ENCODE measurements around the gene NPR3. TPM values are rescaled to one million over a fixed set of nuclear protein-coding genes. Genes with fewer than 3 reads are reported as not detected.

Gene NPR3
- total RNA-seq, 1 experiment from 2014 or later, result not detected

DNA sequence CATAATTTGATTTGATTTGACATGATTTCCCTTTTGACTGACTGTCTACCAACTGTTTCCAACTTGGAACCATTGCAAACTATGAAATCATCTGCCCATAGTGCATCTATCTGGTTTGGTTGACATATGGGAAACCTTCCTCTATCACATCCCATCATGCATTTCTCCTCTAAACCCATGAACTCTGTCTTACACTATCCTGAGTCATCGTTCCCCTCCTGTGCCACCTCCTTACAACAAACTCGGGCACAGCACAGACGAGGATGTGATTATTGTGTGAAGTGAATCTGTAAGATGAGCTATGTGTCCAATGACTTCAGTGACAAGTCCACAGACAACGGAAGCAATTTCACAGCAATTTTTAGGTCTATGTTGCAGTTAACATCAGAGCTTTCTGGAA lies 126.1 kb downstream of the NPR3 start:
- Histone ChIP-seq H4K5ac (ENCODE audit: insufficient read length, low read depth, low read length) (no peak overlapping the region), H4K20me1 (ENCODE audit: control insufficient read depth, insufficient read depth, insufficient read length) (no peaks in the 10 kb centered on the region), H3K23me2 (ENCODE audit: insufficient read length, low read depth, low read length, poor library complexity, severe bottlenecking) (no peaks in the 10 kb centered on the region), H3K79me1 (ENCODE audit: insufficient read depth, low read depth, low read length, poor library complexity, severe bottlenecking) (no peaks in the 10 kb centered on the region), H3K27ac (ENCODE audit: insufficient read length, low read depth, low read length) (no peak overlapping the region), H2AK5ac (ENCODE audit: insufficient read length, low read length) (no peak overlapping the region), H2BK120ac (ENCODE audit: low read depth, low read length, poor library complexity, severe bottlenecking) (no peak overlapping the region), H3K14ac (ENCODE audit: insufficient read depth, low read length) (no peak overlapping the region), H3K9me3 (ENCODE audit: control insufficient read depth, low read depth, low read length) (no peaks in the 10 kb centered on the region), H3K4ac (ENCODE audit: low read depth, low read length) (no peak overlapping the region), H3K27me3 (ENCODE audit: insufficient read depth, low read length) (no peaks in the 10 kb centered on the region), H2BK12ac (ENCODE audit: insufficient read length, low read depth, low read length) (no peak overlapping the region), H3K4me2 (ENCODE audit: insufficient read depth, insufficient read length, low read length) (no peak overlapping the region), H2BK5ac (ENCODE audit: insufficient read length, low read length) (no peak overlapping the region), H4K8ac (replicated peaks; ENCODE audit: insufficient read length, low read depth, low read length) (no peak overlapping the region), H2AFZ (ENCODE audit: low read length) (no peak overlapping the region), H3K23ac (ENCODE audit: insufficient read length, low read depth, low read length) (no peak overlapping the region), H2BK15ac (ENCODE audit: low read depth, low read length) (no peak overlapping the region), H3K18ac (ENCODE audit: insufficient read length, low read depth, low read length) (no peak overlapping the region), H3T11ph (ENCODE audit: low read length) (no peak overlapping the region), H3K56ac (ENCODE audit: insufficient read length, low read depth, low read length) (no peak overlapping the region), H2BK20ac (ENCODE audit: low read depth, low read length, poor library complexity, severe bottlenecking) (no peak overlapping the region), H3K9ac (ENCODE audit: extremely low read depth, insufficient read length, low read length) (no peak overlapping the region), H3K4me1 (ENCODE audit: insufficient read depth, low read length) (no peaks in the 10 kb centered on the region), H4K91ac (ENCODE audit: insufficient read length, low read depth, low read length) (no peak overlapping the region), H3K79me2 (ENCODE audit: insufficient read depth, low read length) (no peaks in the 10 kb centered on the region)
- H3K4me3 Mint-ChIP-seq, result no peak overlapping the region
- TF ChIP-seq, protein P1, sequence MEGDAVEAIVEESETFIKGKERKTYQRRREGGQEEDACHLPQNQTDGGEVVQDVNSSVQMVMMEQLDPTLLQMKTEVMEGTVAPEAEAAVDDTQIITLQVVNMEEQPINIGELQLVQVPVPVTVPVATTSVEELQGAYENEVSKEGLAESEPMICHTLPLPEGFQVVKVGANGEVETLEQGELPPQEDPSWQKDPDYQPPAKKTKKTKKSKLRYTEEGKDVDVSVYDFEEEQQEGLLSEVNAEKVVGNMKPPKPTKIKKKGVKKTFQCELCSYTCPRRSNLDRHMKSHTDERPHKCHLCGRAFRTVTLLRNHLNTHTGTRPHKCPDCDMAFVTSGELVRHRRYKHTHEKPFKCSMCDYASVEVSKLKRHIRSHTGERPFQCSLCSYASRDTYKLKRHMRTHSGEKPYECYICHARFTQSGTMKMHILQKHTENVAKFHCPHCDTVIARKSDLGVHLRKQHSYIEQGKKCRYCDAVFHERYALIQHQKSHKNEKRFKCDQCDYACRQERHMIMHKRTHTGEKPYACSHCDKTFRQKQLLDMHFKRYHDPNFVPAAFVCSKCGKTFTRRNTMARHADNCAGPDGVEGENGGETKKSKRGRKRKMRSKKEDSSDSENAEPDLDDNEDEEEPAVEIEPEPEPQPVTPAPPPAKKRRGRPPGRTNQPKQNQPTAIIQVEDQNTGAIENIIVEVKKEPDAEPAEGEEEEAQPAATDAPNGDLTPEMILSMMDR (conservative IDR thresholded peaks at IDR 0.05), result no peak
- no peaks in the 10 kb centered on the region for H3K9me3 Mint-ChIP-seq
- DNase-seq, result no peak
- no peak overlapping the region for H3K27ac Mint-ChIP-seq
- H3K4me1 Mint-ChIP-seq, result no peaks in the 10 kb centered on the region
- no CpG with 5 or more reads among the region's 4 CpGs for WGBS (ENCODE audit: extremely low coverage, insufficient read length, low lambda C conversion rate)
- H3K36me3 Mint-ChIP-seq (ENCODE audit: insufficient read depth in 1 of 3, low read depth in 3 of 3), result no peaks in the 10 kb centered on the region
- H3K27me3 Mint-ChIP-seq (ENCODE audit: low read depth), result no peaks in the 10 kb centered on the region; the same call in 1 of the 2 replicates

Measured in H9 (cell line).